Fibroblast of skin of scalp (primary cell): Measurements from ENCODE around the gene PXN.
"Not testable (repeated sequence)": the region's sequence is repeated elsewhere in the genome, so short reads cannot be mapped to it uniquely, and the experiment has no call there.

Experiments used
- DNase-seq: peaks from one replicate; pipeline ENCODE4 v3.0.0-alpha.2; 2013

The PXN gene

GRCh38 chr12:120241561-120242274 is 23.8 kb downstream of the PXN start:
- DNase-seq: no peak

GRCh38 chr12:120240495-120240833 is 25.1 kb downstream of the PXN start:
- no peak for DNase-seq

- DNase-seq: no peak
Observed at GRCh38 chr12:120239776-120240494, 25.6 kb downstream of the PXN start.

GRCh38 chr12:120238839-120239445 is 26.6 kb downstream of the PXN start:
- no peak for DNase-seq

GRCh38 chr12:120238217-120238616 is 27.3 kb downstream of the PXN start:
- DNase-seq: no peak

- DNase-seq: peak; percentile 85
Observed at GRCh38 chr12:120237360-120238171, 28.0 kb downstream of the PXN start.

GRCh38 chr12:120236809-120237208 is 28.7 kb downstream of the PXN start:
- not testable (repeated sequence) for DNase-seq

GRCh38 chr12:120235369-120236323 is 29.9 kb downstream of the PXN start:
- peak; percentile 51 for DNase-seq

GRCh38 chr12:120234643-120235368 is 30.7 kb downstream of the PXN start:
- DNase-seq: peak; percentile 98

- DNase-seq: peak; percentile 96
Observed at GRCh38 chr12:120231316-120232011, 34.1 kb downstream of the PXN start.

- DNase-seq: no peak
Observed at GRCh38 chr12:120230974-120231315, 34.6 kb downstream of the PXN start.

- peak; percentile 97 for DNase-seq
Observed at GRCh38 chr12:120230326-120230973, 35.1 kb downstream of the PXN start.

- DNase-seq: peak; percentile 27
Observed at GRCh38 chr12:120229487-120230325, 35.8 kb downstream of the PXN start.

GRCh38 chr12:120229071-120229486 is 36.5 kb downstream of the PXN start:
- DNase-seq: no peak

- DNase-seq: peak; percentile 83
Observed at GRCh38 chr12:120228291-120229070, 37.0 kb downstream of the PXN start.

GRCh38 chr12:120228041-120228290 is 37.6 kb downstream of the PXN start:
- no peak for DNase-seq

GRCh38 chr12:120227233-120228040 is 38.1 kb downstream of the PXN start:
- no peak for DNase-seq
